Endothelial cell of umbilical vein (primary cell): ENCODE results near the gene CBLB. TPM values are rescaled to one million over a fixed set of nuclear protein-coding genes. Genes with fewer than 3 reads are reported as not detected.

Experiments
- BruUV-seq: library from RNA; stranded (reverse); fragments of 400-500 nt; replicated peaks from 2 replicates; lab custom pipeline; 2021; lab: Mats Ljungman, UMichigan
- CTCF ChIA-PET: fragments of 300-600, 350-600 bp; sonication (Branson Sonifier 250); formaldehyde crosslinking; loops from one replicate; lab custom pipeline; 2021; ENCODE audit warnings: antibody characterized with exemption, inconsistent platforms; lab: Charles Lee
- POLR2A ChIA-PET: fragments of 300-600, 350-600 bp; sonication (Branson Sonifier 250); formaldehyde crosslinking; loops from one replicate; lab custom pipeline; 2021; ENCODE audit warnings: antibody characterized with exemption, inconsistent platforms; lab: Charles Lee
- DNase-seq: peaks from one replicate; pipeline ENCODE4 v3.0.0-alpha.2; 2011; ENCODE audit warnings: low read depth, low spot score
- FAIRE-seq: peaks from 2 replicates; lab custom pipeline; 2011; peaks lifted over from hg19 to GRCh38; lab: Jason Lieb, UNC
- H2AFZ ChIP-seq: 2 replicates; pipeline ENCODE4 v1.6.0; 2012; ENCODE audit warnings: low read depth, low read length, control low read depth, inconsistent platforms
- H3K27ac ChIP-seq: 2 replicates; pipeline ENCODE4 v1.5.1; 2011; ENCODE audit warnings: low read depth, mild to moderate bottlenecking, control low read depth, low read length, moderate library complexity; ENCODE audit not compliant: insufficient read depth
- H3K27me3 ChIP-seq, 2 experiments: 2 replicates each; pipeline versions ENCODE4 v1.6.0 to v1.6.1; 2011; ENCODE audit warnings: low read length in 2 of 2, mixed read lengths in 1 of 2; ENCODE audit not compliant: control insufficient read depth in 2 of 2, insufficient read depth in 2 of 2
- H3K36me3 ChIP-seq, 2 experiments: 2 replicates in 1 of 2; 3 replicates in 1 of 2; pipeline ENCODE4 v1.5.1; 2011; ENCODE audit warnings: low read length in 2 of 2, mild to moderate bottlenecking in 1 of 2, moderate library complexity in 1 of 2; ENCODE audit not compliant: control insufficient read depth in 2 of 2, insufficient read depth in 2 of 2; ENCODE audit errors: extremely low read depth in 1 of 2
- H3K4me1 ChIP-seq: 3 replicates; pipeline ENCODE4 v1.5.1; 2011; ENCODE audit warnings: mild to moderate bottlenecking, low read length; ENCODE audit not compliant: control insufficient read depth, insufficient read depth; ENCODE audit errors: extremely low read depth
- H3K4me2 ChIP-seq: 2 replicates; pipeline ENCODE4 v1.6.1; 2011; ENCODE audit warnings: low read length, control low read depth, mixed read lengths; ENCODE audit not compliant: insufficient read depth
- H3K4me3 ChIP-seq, 3 experiments: fragments of 200-600 bp in 1 of 3; sonication (generic), shearing (Covaris generic) in 1 of 3; replicated peaks in 1 of 3; 2 replicates each; pipeline ENCODE4 v1.5.1; 2011 to 2016; ENCODE audit warnings: control low read depth in 3 of 3, low read length in 3 of 3, mild to moderate bottlenecking in 2 of 3, inconsistent platforms in 1 of 3, low read depth in 1 of 3, moderate library complexity in 1 of 3; ENCODE audit not compliant: insufficient read depth in 1 of 3
- H3K79me2 ChIP-seq: 2 replicates; pipeline ENCODE4 v1.6.0; 2012; ENCODE audit warnings: low read length, inconsistent platforms; ENCODE audit not compliant: control insufficient read depth, insufficient read depth
- H3K9ac ChIP-seq: replicated peaks from 2 replicates; pipeline ENCODE3; 2011; ENCODE audit warnings: low read length, control low read depth; ENCODE audit not compliant: insufficient read depth; ENCODE audit errors: extremely low read depth
- H3K9me1 ChIP-seq: replicated peaks from 3 replicates; pipeline ENCODE4 v1.6.0; 2011; ENCODE audit warnings: mild to moderate bottlenecking, low read length; ENCODE audit not compliant: control insufficient read depth, insufficient read depth; ENCODE audit errors: extremely low read depth
- H3K9me3 ChIP-seq: replicated peaks from 2 replicates; pipeline ENCODE4 v1.5.1; 2012; ENCODE audit warnings: low read length, inconsistent platforms; ENCODE audit not compliant: control insufficient read depth, insufficient read depth
- H4K20me1 ChIP-seq: replicated peaks from 2 replicates; pipeline ENCODE3; 2011; ENCODE audit warnings: mild to moderate bottlenecking, low read length; ENCODE audit not compliant: control insufficient read depth, insufficient read depth; ENCODE audit errors: extremely low read depth
- CTCF ChIP-seq, 2 donors: IDR thresholded peaks; 1 replicate in 1 of 2; 2 replicates in 1 of 2; pipeline ENCODE4 v1.5.1; 2011; ENCODE audit warnings: low read length in 2 of 2, mild to moderate bottlenecking in 2 of 2, moderate library complexity in 2 of 2, control low read depth in 1 of 2, inconsistent platforms in 1 of 2, low read depth in 1 of 2; ENCODE audit not compliant: insufficient read depth in 1 of 2; ENCODE audit errors: extremely low read depth in 1 of 2
- FOS ChIP-seq: IDR thresholded peaks from 2 replicates; pipeline ENCODE4 v1.6.1; 2011; ENCODE audit warnings: mild to moderate bottlenecking, low read length, moderate library complexity, borderline replicate concordance; ENCODE audit not compliant: insufficient read depth
- GATA2 ChIP-seq: IDR thresholded peaks from 2 replicates; pipeline ENCODE4 v1.7.0; 2011; ENCODE audit warnings: low read depth, mild to moderate bottlenecking, moderate library complexity, mixed read lengths, low read length; ENCODE audit not compliant: insufficient read length, insufficient read depth
- JUN ChIP-seq: IDR thresholded peaks from 2 replicates; pipeline ENCODE4 v1.6.1; 2011; ENCODE audit warnings: borderline replicate concordance, low read depth; ENCODE audit not compliant: insufficient read length, insufficient read depth
- MAX ChIP-seq: IDR thresholded peaks from 2 replicates; pipeline ENCODE4 v1.6.1; 2011; ENCODE audit not compliant: insufficient read depth, insufficient read length
- POLR2A ChIP-seq: IDR thresholded peaks from 2 replicates; pipeline ENCODE4 v1.6.1; 2012; ENCODE audit warnings: low read depth, mild to moderate bottlenecking, control low read depth, low read length
- POLR2AphosphoS5 ChIP-seq: IDR thresholded peaks from 2 replicates; pipeline ENCODE4 v1.6.1; 2012; ENCODE audit warnings: low read depth, mild to moderate bottlenecking, control low read depth, low read length, moderate library complexity; ENCODE audit not compliant: insufficient read depth
- dilution Hi-C: fragments of 300-500 bp; cut with MboI; formaldehyde crosslinking; loops from one replicate; pipeline ENCODE4 v1.15.0; 2019; ENCODE audit warnings: low sequenced_read_pairs; ENCODE audit not compliant: extremely low pct_ligation_motif_present
- intact Hi-C: fragments of 100-400 bp; cut with micrococcal nuclease; formaldehyde crosslinking; loops from one replicate; pipeline ENCODE4 v1.10.0; 2022
- polyA plus RNA-seq, 4 experiments: library from polyadenylated mRNA; depleted of rRNA in 3 of 4; stranded (reverse) in 3 of 4; unstranded in 1 of 4; fragments of >200 nt; gene quantifications; 2 replicates each; pipeline versions ENCODE4 v1.2.1 to v1.2.3, GENCODE V29; 2011 to 2012; ENCODE audit warnings: missing spikeins in 1 of 4
- total RNA-seq: library from RNA; stranded (reverse); gene quantifications from 2 replicates; pipeline ENCODE4 v1.2.3, GENCODE V29; 2021

CBLB gene
- total and polyA plus RNA-seq, 2 donors (not counting 3 experiments of a cell fraction or from before 2014, with no cell fraction given): 17.8 to 39.6 TPM

- DNase-seq (no peak), FAIRE-seq (no peak)
- Histone ChIP-seq H2AFZ (no peak overlapping the region), H3K4me1 (peaks cover 10% of the 10 kb centered on the region), H4K20me1 (no peaks in the 10 kb centered on the region), H3K27ac (no peak overlapping the region), H3K9me3 (no peaks in the 10 kb centered on the region), H3K79me2 (no peaks in the 10 kb centered on the region), H3K9ac (no peak overlapping the region), H3K4me2 (no peak overlapping the region), H3K4me3 (no peak overlapping the region), H3K9me1 (no peaks in the 10 kb centered on the region), H3K36me3 (no peaks in the 10 kb centered on the region), H3K27me3 (no peaks in the 10 kb centered on the region)
- no TSS peak for BruUV-seq
- dilution Hi-C loops (no loop called here), intact Hi-C loops (no loop called here)
- ChIA-PET CTCF (no interaction called here), POLR2A (no interaction called here)
- no peak for TF ChIP-seq POLR2AphosphoS5
- no peak for TF ChIP-seq POLR2A
- TF ChIP-seq GATA2: no peak
- no peak for TF ChIP-seq JUN
- no peak for TF ChIP-seq FOS
- TF ChIP-seq MAX: no peak
- TF ChIP-seq CTCF (IDR thresholded peaks at IDR 0.05; ENCODE audit: extremely low read depth in 1 of 2, insufficient read depth in 1 of 2, low read depth in 1 of 2, low read length in 2 of 2): no peak
These were observed 35.4 kb upstream of the CBLB start for GRCh38 chr3:105904251-105904650.
